Breast epithelium (tissue), 3 donors: ENCODE measurements around the gene DSPP.

Experiments used
- POLR2AphosphoS5 ChIP-seq, 3 donors: sonication (generic); formaldehyde crosslinking; IDR thresholded peaks; one replicate each; pipeline ENCODE4 v1.6.1; 2017; ENCODE audit warnings: antibody characterized with exemption in 3 of 3
- TF ChIP-seq, protein P1 (sequence below), 3 donors: fragments of 450-650 bp; IDR thresholded peaks; one replicate each; pipeline ENCODE4 v1.5.1; 2016 to 2017; ENCODE audit warnings: antibody characterized with exemption in 3 of 3, mild to moderate bottlenecking in 3 of 3, moderate library complexity in 3 of 3

DNA sequence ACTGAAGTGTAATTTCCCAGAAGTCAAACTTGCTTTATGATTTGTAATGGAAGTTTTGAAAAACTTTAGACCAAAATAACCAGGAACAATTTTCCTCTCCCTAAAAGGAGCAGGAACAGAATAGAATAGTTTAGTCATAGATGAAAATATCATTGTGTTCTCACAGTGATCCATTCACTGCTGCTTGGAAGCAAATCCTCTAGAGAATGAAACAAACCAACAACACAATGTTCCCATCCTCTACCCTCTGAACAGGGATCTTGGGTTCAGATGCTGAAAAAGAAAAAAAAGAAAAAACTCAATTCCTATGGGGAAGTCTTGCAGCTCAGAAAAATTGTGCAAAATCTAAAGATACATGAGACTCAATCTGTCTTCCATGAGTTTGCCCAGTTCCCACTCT is 12.2 kb downstream of the DSPP start:
- TF ChIP-seq, protein P1, sequence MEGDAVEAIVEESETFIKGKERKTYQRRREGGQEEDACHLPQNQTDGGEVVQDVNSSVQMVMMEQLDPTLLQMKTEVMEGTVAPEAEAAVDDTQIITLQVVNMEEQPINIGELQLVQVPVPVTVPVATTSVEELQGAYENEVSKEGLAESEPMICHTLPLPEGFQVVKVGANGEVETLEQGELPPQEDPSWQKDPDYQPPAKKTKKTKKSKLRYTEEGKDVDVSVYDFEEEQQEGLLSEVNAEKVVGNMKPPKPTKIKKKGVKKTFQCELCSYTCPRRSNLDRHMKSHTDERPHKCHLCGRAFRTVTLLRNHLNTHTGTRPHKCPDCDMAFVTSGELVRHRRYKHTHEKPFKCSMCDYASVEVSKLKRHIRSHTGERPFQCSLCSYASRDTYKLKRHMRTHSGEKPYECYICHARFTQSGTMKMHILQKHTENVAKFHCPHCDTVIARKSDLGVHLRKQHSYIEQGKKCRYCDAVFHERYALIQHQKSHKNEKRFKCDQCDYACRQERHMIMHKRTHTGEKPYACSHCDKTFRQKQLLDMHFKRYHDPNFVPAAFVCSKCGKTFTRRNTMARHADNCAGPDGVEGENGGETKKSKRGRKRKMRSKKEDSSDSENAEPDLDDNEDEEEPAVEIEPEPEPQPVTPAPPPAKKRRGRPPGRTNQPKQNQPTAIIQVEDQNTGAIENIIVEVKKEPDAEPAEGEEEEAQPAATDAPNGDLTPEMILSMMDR (IDR thresholded peaks at IDR 0.05) = no peak
- no peak for TF ChIP-seq POLR2AphosphoS5 (IDR thresholded peaks at IDR 0.05)
